Measurements from ENCODE around the gene CA5B. TPM values are rescaled to one million over a fixed set of nuclear protein-coding genes. Genes with fewer than 3 reads are reported as not detected.
"Not testable (repeated sequence)": the region's sequence is repeated elsewhere in the genome, so short reads cannot be mapped to it uniquely, and the experiment has no call there.

CA5B gene
- 4.2 and 12.0 TPM in 2 replicates for total RNA-seq (2014; rRNA removed; shearing (Covaris generic); ENCODE audit: low replicate concordance)

GRCh38 chrX:15737959-15738902 is at the start of gene CA5B:
Gene CA5B, plus strand, starts transcription at chrX:15738270. Its CDS starts 11,754 bp downstream, at chrX:15750024.
- DNase-seq (ENCODE audit: low read depth): peak; percentile 90
- in situ Hi-C loops (cut with HindIII; ENCODE audit: low pct_unique_long_range_greater_than_20kb, low sequenced_read_pairs): no loop called here

- in situ Hi-C loops (cut with HindIII; ENCODE audit: low pct_unique_long_range_greater_than_20kb, low sequenced_read_pairs): no loop called here
- DNase-seq (ENCODE audit: low read depth): no peak
Observed at GRCh38 chrX:15694941-15695451, 43.1 kb upstream of the CA5B start.

- in situ Hi-C loops (cut with HindIII; ENCODE audit: low pct_unique_long_range_greater_than_20kb, low sequenced_read_pairs): no loop called here
- DNase-seq (ENCODE audit: low read depth): no peak
Observed at GRCh38 chrX:15696516-15696915, 41.6 kb upstream of the CA5B start.

- DNase-seq (ENCODE audit: low read depth): no peak
- in situ Hi-C loops (cut with HindIII; ENCODE audit: low pct_unique_long_range_greater_than_20kb, low sequenced_read_pairs): no loop called here
Observed at GRCh38 chrX:15702488-15703371, 35.3 kb upstream of the CA5B start.

GRCh38 chrX:15703809-15704208 is 34.3 kb upstream of the CA5B start:
- in situ Hi-C loops (cut with HindIII; ENCODE audit: low pct_unique_long_range_greater_than_20kb, low sequenced_read_pairs); DNase-seq (ENCODE audit: low read depth): not testable (repeated sequence)

GRCh38 chrX:15704273-15704672 is 33.8 kb upstream of the CA5B start:
- in situ Hi-C loops (cut with HindIII; ENCODE audit: low pct_unique_long_range_greater_than_20kb, low sequenced_read_pairs); DNase-seq (ENCODE audit: low read depth): not testable (repeated sequence)

- in situ Hi-C loops (cut with HindIII; ENCODE audit: low pct_unique_long_range_greater_than_20kb, low sequenced_read_pairs): no loop called here
- DNase-seq (ENCODE audit: low read depth): no peak
Observed at GRCh38 chrX:15714529-15714928, 23.5 kb upstream of the CA5B start.

GRCh38 chrX:15718283-15718970 is 19.6 kb upstream of the CA5B start:
- peak; percentile 72 for DNase-seq (ENCODE audit: low read depth)
- in situ Hi-C loops (cut with HindIII; ENCODE audit: low pct_unique_long_range_greater_than_20kb, low sequenced_read_pairs): no loop called here

- DNase-seq (ENCODE audit: low read depth): peak; percentile 27
- in situ Hi-C loops (cut with HindIII; ENCODE audit: low pct_unique_long_range_greater_than_20kb, low sequenced_read_pairs): no loop called here
Observed at GRCh38 chrX:15719324-15719968, 18.6 kb upstream of the CA5B start.

GRCh38 chrX:15721911-15722310 is 16.2 kb upstream of the CA5B start:
- in situ Hi-C loops (cut with HindIII; ENCODE audit: low pct_unique_long_range_greater_than_20kb, low sequenced_read_pairs): no loop called here
- DNase-seq (ENCODE audit: low read depth): no peak

- no peak for DNase-seq (ENCODE audit: low read depth)
- in situ Hi-C loops (cut with HindIII; ENCODE audit: low pct_unique_long_range_greater_than_20kb, low sequenced_read_pairs): no loop called here
Observed at GRCh38 chrX:15723887-15724517, 14.1 kb upstream of the CA5B start.

- in situ Hi-C loops (cut with HindIII; ENCODE audit: low pct_unique_long_range_greater_than_20kb, low sequenced_read_pairs): no loop called here
- DNase-seq (ENCODE audit: low read depth): no peak
Observed at GRCh38 chrX:15724911-15725310, 13.2 kb upstream of the CA5B start.

- DNase-seq (ENCODE audit: low read depth); in situ Hi-C loops (cut with HindIII; ENCODE audit: low pct_unique_long_range_greater_than_20kb, low sequenced_read_pairs): not testable (repeated sequence)
Observed at GRCh38 chrX:15731368-15731767, 6.7 kb upstream of the CA5B start.

GRCh38 chrX:15737190-15737958 is 696 bp upstream of the CA5B start:
- no peak for DNase-seq (ENCODE audit: low read depth)
- in situ Hi-C loops (cut with HindIII; ENCODE audit: low pct_unique_long_range_greater_than_20kb, low sequenced_read_pairs): no loop called here

GRCh38 chrX:15739886-15740285 is 1.8 kb downstream of the CA5B start:
- in situ Hi-C loops (cut with HindIII; ENCODE audit: low pct_unique_long_range_greater_than_20kb, low sequenced_read_pairs): no loop called here
- no peak for DNase-seq (ENCODE audit: low read depth)

GRCh38 chrX:15744181-15744867 is 6.3 kb downstream of the CA5B start:
- peak; percentile 58 for DNase-seq (ENCODE audit: low read depth)
- in situ Hi-C loops (cut with HindIII; ENCODE audit: low pct_unique_long_range_greater_than_20kb, low sequenced_read_pairs): no loop called here

All from Caki2 (cell line).